Ammon's horn (tissue), 1 donor: ENCODE measurements around the gene SCAMP2.

ENCODE experiments used
- DNase-seq: peaks from one replicate; pipeline ENCODE4 v3.0.0-alpha.2; 2016; ENCODE audit warnings: low spot score

SCAMP2 gene

DNA sequence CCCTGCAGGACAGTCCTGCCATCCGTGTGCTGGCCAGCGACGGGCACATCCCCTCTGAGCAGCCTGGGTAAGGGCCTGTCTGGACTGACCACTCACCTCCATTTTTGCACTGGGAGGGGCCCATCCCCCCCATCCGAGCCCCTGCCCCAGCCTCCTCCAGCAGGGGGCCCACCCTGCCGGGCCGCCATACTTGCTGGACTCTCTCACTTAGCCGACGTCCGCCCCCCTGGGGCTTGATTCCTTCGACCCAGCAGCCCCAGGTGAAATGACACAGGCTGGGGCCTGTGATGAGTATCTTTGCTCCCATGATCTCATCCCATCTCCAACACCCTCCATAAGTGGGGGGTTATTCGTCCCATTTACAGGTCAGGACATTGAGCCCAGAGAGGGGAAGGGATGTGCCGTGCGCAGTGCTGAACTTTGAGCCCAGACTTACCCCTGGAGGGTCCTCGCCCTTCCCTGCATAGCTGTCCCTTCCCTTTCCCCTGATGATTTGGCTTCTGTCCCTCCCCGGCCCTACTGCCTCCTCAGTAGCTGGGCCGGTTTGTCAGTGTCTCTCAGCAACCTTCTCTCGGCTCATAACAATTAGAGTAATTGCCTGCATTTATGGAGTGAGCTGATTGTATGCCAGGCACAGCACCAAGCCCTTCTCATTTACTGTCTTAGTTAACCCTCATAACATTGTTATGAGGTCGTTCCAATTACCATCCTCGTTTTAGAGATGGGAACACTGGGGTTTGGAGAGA is 56.4 kb downstream of the SCAMP2 start:
- no peak for DNase-seq

- DNase-seq = no peak
Measured at GRCh38 chr15:74815961-74816360, 57.2 kb downstream of the SCAMP2 start.

DNA sequence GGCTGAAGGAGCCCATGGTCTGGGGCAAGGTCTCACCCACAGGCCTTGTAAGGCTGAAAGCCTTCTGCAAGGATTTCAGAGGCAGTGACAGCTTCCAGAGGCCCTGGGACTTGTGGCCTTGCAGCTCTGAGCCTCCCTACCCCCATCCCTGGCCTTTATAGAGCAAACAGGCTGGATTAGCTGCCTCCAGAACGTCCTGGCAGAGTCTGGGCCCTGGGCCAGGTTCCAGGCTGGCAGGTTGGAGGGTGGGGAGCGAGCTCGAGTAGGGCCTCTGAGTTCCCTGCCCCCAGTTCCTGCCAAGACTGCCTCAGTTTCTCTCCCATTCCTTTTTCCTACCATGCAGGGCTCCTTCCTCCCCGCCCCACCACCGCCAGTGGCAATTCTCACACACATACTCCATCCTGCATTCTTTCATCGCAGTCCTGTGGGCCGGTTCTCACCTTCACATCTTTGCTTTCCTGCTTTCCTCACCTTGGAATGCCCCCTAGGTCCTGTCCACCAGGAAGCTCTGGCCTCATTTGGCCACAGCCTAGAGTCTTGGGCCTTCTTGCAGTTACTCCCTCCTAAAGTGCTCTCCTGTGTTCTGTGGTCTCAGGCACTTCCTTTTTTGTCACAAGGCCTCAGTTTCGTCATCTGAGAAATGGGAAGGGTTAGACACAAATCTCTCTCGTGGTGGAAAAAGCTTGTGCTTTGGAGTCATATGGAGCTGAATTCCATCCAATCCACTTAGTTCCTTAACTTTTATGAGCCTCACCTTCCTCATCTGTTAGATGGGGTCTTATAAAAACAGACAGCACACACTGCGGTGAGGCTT is 57.8 kb downstream of the SCAMP2 start:
- no peak for DNase-seq

GRCh38 chr15:74812533-74812932 is 60.6 kb downstream of the SCAMP2 start, which contains the start of gene LMAN1L:
Gene LMAN1L (plus strand): TSS chr15:74812835. CDS start chr15:74812855, 20 bp downstream.
- no peak for DNase-seq

DNA sequence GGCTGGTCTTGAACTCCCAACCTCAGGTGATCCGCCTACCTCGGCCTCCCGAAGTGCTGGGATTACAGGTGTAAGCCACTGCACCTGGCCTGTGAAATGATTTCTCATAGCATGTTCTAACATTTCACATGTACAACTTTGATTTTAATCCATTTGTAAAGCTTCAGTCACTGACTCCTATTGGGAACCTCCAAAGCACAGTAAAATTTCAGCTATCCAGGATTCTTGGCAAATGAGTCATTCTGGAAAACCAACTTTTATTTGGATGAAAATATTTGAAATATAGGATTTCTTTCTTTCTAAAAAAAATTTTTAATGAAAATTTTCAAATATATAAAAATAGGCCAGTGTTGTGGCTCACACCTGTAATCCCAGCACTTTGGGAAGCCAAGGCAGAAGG is 63.2 kb downstream of the SCAMP2 start:
- DNase-seq = no peak

- no peak for DNase-seq
Measured at GRCh38 chr15:74809242-74809641, 63.9 kb downstream of the SCAMP2 start.

DNA sequence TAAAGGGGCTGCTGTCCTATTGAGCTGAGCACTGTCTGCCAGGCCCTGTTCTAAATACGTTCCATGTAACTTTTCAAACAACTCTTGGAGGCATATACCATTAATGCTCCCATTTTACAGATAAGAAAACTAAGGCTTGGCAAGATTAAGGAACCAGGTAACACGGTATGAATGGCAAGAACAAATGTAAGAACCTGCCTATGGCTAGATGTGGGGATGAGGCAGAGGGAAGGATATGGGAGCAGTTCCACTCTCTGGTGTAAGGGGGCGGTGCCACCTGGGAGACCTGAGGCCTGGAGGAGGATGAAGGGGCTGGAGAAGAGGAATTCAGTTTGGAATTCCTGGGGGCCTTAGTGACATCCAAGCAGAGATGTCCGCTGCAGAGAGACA is 64.3 kb downstream of the SCAMP2 start:
- DNase-seq = no peak

- no peak for DNase-seq
Measured at GRCh38 chr15:74808078-74808839, 64.9 kb downstream of the SCAMP2 start.

DNA sequence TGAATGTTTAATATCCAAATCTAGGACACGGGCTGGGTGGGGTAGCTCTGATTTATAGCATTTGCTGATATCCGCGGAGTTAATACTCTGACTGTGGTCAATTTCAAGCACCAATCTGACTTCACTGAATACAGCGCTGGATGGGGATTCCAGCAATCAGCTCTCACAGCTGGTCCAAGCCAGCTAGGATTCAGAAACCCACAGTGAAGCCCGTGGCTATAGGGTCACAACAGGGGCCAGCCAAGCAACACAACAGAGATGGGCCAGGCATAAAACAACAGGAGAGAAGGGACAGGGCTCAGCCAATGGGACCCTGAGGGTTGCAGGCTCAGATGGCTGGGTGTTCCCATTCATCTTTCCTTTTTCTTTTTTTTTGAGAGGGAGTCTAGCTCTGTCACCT is 65.9 kb downstream of the SCAMP2 start:
- DNase-seq = no peak

DNA sequence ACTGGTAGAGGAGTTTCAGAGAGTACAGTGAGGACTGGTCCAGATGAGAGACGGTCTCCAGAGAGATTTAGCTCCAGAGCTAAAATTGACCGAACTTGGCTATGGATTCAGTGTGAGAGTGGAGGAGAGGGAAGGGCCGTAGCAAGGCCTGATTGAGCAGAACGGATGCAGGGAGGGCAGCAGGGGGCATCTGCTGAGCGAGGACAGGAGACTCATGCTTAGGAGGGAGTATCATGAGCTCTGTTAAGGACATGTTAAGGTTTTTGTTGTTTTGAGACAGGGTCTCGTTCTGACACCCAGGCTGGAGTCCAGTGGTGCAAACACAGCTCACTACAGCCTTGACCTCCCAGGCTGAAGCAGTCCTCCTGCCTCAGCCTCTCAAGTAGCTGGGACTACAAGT is 68.2 kb downstream of the SCAMP2 start:
- no peak for DNase-seq

DNA sequence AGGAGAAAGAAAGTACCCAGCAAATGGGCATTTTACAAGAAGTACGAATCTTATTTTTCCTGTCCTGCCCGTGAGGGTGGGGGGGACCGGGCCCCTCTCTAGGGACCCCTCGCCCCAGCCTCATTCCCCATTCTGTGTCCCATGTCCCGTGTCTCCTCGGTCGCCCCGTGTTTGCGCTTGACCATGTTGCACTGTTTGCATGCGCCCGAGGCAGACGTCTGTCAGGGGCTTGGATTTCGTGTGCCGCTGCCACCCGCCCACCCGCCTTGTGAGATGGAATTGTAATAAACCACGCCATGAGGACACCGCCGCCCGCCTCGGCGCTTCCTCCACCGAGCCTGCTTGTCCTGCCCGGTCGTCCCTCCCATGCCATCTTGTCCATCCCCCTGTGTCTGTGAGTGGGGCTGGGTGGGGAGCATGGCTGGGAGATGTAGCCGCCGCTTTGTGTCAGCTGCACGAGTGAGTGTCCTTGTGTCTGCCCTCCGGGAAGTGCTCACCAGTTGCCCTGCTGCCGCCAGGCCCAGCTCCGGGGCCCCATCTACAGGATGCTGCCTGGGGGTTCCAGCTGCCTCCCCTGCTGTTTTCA is 70.2 kb downstream of the SCAMP2 start:
- DNase-seq = no peak

GRCh38 chr15:74802290-74802689 is 70.9 kb downstream of the SCAMP2 start:
- no peak for DNase-seq

- no peak for DNase-seq
Measured at GRCh38 chr15:74801311-74801997, 71.7 kb downstream of the SCAMP2 start.

GRCh38 chr15:74800559-74801094 is 72.5 kb downstream of the SCAMP2 start:
- no peak for DNase-seq

DNA sequence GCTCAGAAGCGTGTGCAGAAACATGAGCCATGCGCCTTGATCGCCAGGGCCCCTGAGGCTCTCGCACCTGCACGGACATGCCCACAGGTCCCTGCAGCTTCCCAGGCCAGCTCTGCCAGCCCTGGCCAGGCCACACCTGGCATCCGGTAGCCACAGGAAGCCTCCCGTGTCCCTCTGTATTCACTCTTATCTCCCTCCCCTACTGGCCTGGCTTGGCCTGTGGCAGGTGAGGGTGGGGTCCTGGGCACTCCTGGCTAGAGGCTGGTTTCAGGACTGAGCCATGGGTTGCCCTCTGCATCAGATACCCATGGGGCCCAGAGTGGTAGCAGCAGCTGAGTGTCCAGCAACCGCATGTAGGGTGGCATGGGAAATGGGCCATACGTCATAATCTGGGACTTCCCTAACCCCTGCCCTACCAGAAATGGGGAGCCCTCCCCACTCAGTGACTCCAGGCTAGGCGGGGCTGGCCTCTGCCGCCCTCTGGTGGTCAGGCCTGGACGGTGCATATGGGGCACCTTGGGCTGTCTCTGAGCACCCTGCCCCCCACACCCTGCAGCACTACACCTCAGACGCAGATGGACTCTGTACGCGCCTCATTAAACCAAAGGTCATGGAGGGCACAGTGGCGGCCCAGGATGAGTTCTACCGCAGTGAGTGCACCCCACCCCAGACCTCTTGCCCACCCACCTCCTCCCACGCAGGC is 73.2 kb downstream of the SCAMP2 start:
- peak; percentile 83 for DNase-seq

- DNase-seq = no peak
Measured at GRCh38 chr15:74799255-74799855, 73.8 kb downstream of the SCAMP2 start.

DNA sequence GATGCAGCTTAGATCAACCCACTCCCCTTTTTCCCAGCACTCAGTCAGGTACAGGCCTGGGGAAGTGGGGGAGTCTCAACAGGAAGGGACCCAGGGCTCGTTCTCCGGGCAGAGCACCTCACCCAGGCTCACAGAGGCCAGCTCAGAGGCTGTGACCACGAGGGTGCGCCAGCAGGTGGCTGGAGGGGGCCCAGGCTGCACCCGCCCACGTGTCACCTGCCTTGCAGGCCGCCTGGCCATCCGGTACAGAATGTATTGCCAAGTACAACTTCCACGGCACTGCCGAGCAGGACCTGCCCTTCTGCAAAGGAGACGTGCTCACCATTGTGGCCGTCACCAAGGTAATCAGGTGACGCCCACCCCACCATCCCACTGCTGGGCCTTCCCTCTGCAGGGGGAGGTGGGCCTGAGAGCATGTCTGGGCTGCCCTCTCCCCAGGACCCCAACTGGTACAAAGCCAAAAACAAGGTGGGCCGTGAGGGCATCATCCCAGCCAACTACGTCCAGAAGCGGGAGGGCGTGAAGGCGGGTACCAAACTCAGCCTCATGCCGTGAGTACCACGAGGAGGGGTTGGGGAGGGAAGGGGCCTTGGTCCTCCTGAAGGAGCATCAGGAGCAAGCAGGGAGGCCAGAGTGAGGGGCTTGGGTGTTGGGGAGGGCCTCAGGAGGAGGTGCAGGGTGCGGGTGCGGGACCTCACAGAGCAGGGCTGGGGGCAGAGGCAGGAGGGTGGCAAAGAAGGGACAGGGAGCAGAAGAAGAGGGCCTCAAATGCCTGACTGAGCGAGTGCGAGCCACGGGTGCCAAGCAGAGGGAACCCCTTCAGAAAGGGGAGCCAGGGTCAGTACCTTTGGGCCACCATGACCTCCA is 74.5 kb downstream of the SCAMP2 start:
- no peak for DNase-seq

DNA sequence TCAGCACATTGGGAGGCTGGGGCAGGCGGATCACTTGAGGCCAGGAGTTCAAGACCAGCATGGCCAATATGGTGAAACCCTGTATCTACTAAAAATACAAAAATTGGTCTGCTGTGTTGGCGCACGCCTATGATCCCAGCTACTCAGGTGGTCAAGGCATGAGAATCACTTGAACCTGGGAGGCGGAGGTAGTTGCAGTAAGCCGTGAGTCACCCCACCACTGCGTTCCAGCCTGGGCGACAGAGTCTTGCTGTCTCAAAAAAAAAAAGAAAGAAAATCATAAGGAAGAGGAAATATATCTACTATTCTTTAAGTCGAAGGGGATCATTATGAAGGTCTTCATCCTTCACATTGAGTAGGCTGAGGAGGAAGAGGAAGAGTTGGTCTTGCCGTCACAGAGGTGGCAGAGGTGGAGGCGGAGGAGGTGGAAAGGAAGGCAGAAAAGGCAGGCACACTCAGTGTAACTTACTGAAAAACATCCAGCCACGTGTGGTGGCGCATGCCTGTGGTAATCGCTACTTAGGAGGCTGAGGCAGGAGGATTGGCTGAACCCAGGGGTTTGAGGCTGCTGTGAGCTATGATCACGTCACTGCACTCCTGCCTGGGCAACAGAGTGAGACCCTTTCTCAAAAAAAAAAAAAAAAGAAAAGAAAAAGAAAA is 77.1 kb downstream of the SCAMP2 start:
- DNase-seq = no peak

DNA sequence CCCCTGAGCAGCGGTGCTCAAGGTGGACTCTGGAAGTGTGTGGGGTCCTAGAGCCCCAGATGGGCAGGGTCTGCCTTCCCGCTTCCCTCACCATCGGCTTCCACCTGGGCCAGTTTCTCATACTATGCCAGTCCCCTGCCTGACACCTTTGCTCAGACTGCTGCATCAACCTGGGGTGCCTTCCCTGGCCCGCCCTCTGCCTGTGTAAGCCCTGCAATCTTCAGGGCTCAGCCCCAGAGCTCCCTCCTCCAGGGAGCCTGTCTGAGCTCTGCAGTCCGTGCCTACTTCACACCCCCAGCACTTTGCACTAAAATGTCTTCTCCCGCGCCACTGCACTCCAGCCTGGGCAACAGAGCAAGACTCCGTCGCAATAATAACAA is 78.2 kb downstream of the SCAMP2 start:
- no peak for DNase-seq
